ENCODE data around the gene RDX. TPM values are rescaled to one million over a fixed set of nuclear protein-coding genes. Genes with fewer than 3 reads are reported as not detected.

Gene RDX
- total RNA-seq, 1 experiment from 2014 or later: 131 TPM

GRCh38 chr11:110198031-110198729, 98.2 kb downstream of the RDX start:
- RAD21 ChIA-PET (ENCODE audit: low non-redundant PET in 1 of 2, low total read pairs in 2 of 2, uncharacterized antibody in 2 of 2, unreplicated experiment in 2 of 2): no interaction called here
- TF ChIP-seq FOSL1 (IDR thresholded peaks at IDR 0.05; ENCODE audit: low read depth) (no peak), CEBPB (IDR thresholded peaks at IDR 0.05; ENCODE audit: low read depth) (no peak), SRF (IDR thresholded peaks at IDR 0.05; ENCODE audit: low read depth) (no peak), EZH2 (IDR thresholded peaks at IDR 0.05) (no peak), MAX (IDR thresholded peaks at IDR 0.05) (no peak), SP1 (IDR thresholded peaks at IDR 0.05; ENCODE audit: low read depth) (no peak), EGR1 (IDR thresholded peaks at IDR 0.05; ENCODE audit: low read depth) (no peak), RAD21 (IDR thresholded peaks at IDR 0.05; ENCODE audit: low read depth) (no peak), REST (IDR thresholded peaks at IDR 0.05; ENCODE audit: low read depth) (no peak), CBX3 (IDR thresholded peaks at IDR 0.05; ENCODE audit: low read depth) (no peak), ZNF274 (IDR thresholded peaks at IDR 0.05; ENCODE audit: low read depth, low read length) (no peak), POLR2A (IDR thresholded peaks at IDR 0.05; ENCODE audit: borderline replicate concordance, extremely low read depth, insufficient read depth, insufficient read length) (no peak), ZFX (IDR thresholded peaks at IDR 0.05) (no peak), CTCF (IDR thresholded peaks at IDR 0.05 in 2 of 3, conservative IDR thresholded peaks at IDR 0.05 in 1 of 3; ENCODE audit: borderline replicate concordance in 1 of 3, insufficient read depth in 1 of 3, low read depth in 2 of 3, low read length in 2 of 3) (no peak), SIN3A (IDR thresholded peaks at IDR 0.05; ENCODE audit: low read depth) (no peak), JUND (IDR thresholded peaks at IDR 0.05) (no peak), TCF7L2 (IDR thresholded peaks at IDR 0.05; ENCODE audit: borderline replicate concordance, extremely low read depth, insufficient read depth, insufficient read length) (no peak), EZH2phosphoT487 (IDR thresholded peaks at IDR 0.05; ENCODE audit: borderline replicate concordance) (no peak)
- TF ChIP-seq, protein P1, sequence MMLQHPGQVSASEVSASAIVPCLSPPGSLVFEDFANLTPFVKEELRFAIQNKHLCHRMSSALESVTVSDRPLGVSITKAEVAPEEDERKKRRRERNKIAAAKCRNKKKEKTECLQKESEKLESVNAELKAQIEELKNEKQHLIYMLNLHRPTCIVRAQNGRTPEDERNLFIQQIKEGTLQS (IDR thresholded peaks at IDR 0.05): no peak
- TF ChIP-seq, protein P2, sequence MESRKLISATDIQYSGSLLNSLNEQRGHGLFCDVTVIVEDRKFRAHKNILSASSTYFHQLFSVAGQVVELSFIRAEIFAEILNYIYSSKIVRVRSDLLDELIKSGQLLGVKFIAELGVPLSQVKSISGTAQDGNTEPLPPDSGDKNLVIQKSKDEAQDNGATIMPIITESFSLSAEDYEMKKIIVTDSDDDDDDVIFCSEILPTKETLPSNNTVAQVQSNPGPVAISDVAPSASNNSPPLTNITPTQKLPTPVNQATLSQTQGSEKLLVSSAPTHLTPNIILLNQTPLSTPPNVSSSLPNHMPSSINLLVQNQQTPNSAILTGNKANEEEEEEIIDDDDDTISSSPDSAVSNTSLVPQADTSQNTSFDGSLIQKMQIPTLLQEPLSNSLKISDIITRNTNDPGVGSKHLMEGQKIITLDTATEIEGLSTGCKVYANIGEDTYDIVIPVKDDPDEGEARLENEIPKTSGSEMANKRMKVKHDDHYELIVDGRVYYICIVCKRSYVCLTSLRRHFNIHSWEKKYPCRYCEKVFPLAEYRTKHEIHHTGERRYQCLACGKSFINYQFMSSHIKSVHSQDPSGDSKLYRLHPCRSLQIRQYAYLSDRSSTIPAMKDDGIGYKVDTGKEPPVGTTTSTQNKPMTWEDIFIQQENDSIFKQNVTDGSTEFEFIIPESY (IDR thresholded peaks at IDR 0.05; ENCODE audit: extremely low read depth, insufficient replicate concordance, low read length): no peak
- no peak overlapping the region for H3K4me3 ChIP-seq (replicated peaks in 1 of 2; ENCODE audit: low read depth in 1 of 2, low read length in 2 of 2)
- no peaks in the 10 kb centered on the region for H3K79me2 ChIP-seq (ENCODE audit: insufficient read depth, low read length)
- H2AFZ ChIP-seq (ENCODE audit: low read depth, low read length, poor library complexity, severe bottlenecking): no peak overlapping the region
- no peak overlapping the region for H3K4me2 ChIP-seq (ENCODE audit: low read length)
- H4K20me1 ChIP-seq (ENCODE audit: insufficient read depth): 0 out of 2 replicates have a peak, but pooled peaks cover 3% of the 10 kb centered on the region
- CTCF ChIA-PET: interaction anchor here (1.2 to 1.5 kb wide), 3 partner anchors 178 to 237 kb away, joined by 3 to 7 read pairs (median 4); no protein-coding TSS in a partner anchor
- DNase-seq (ENCODE audit: low read depth, low spot score) (no peak), ATAC-seq (no peak)
- H3K9ac ChIP-seq (ENCODE audit: low read length): no peak overlapping the region
- no peak overlapping the region for H3K27ac ChIP-seq (ENCODE audit: low read depth, low read length)
- intact Hi-C loops (cut with micrococcal nuclease): loop anchor here (10.0 kb wide), 1 partner anchor 1237 kb away; no protein-coding TSS in a partner anchor
- H3K9me3 ChIP-seq (ENCODE audit: control insufficient read depth in 1 of 2, insufficient read depth in 1 of 2, low read depth in 1 of 2, low read length in 2 of 2): no peaks in the 10 kb centered on the region
- H3K9me2 ChIP-seq (ENCODE audit: insufficient read depth): no peaks in the 10 kb centered on the region
- BruUV-seq (replicated peaks): no TSS peak
- POLR2A ChIA-PET: interaction anchor here (0.5 kb wide), 1 partner anchor 1978 kb away, joined by 3 read pairs; no protein-coding TSS in a partner anchor
- H3K27me3 ChIP-seq (ENCODE audit: insufficient read depth, low read length): no peaks in the 10 kb centered on the region
- H3K4me1 ChIP-seq (ENCODE audit: control insufficient read depth in 1 of 2, insufficient read depth in 2 of 2, low read length in 2 of 2): peaks cover 43 to 46% of the 10 kb centered on the region in 2 experiments
- H3K36me3 ChIP-seq (ENCODE audit: control insufficient read depth in 1 of 2, insufficient read depth in 2 of 2, low read length in 2 of 2): no peaks in the 10 kb centered on the region
